Tibial nerve (tissue), 4 donors: ENCODE results near the gene HSPH1. TPM values are rescaled to one million over a fixed set of nuclear protein-coding genes. Genes with fewer than 3 reads are reported as not detected.

Source experiments
- DNase-seq, 2 donors: peaks; one replicate each; pipeline ENCODE4 v3.0.0-alpha.2; 2019; ENCODE audit warnings: low spot score in 2 of 2
- H3K27ac ChIP-seq, 4 donors: fragments of 200-600 bp; sonication (generic) in 3 of 4; one replicate each; pipeline ENCODE4 v1.5.1; 2017 to 2019; ENCODE audit warnings: mild to moderate bottlenecking in 1 of 4
- H3K27me3 ChIP-seq, 2 donors: fragments of 200-600 bp; sonication (generic) in 1 of 2; one replicate each; pipeline versions ENCODE4 v1.5.1 to v1.6.0; 2017 to 2019
- H3K36me3 ChIP-seq, 3 donors: fragments of 200-600 bp; sonication (generic); one replicate each; pipeline ENCODE4 v1.5.1; 2018 to 2019
- H3K4me1 ChIP-seq, 4 donors: fragments of 200-600 bp; sonication (generic) in 3 of 4; one replicate each; pipeline ENCODE4 v1.5.1; 2017 to 2019
- H3K4me3 ChIP-seq, 4 donors: fragments of 200-600 bp; sonication (generic) in 3 of 4; one replicate each; pipeline ENCODE4 v1.5.1; 2017 to 2019; ENCODE audit warnings: mild to moderate bottlenecking in 1 of 4, moderate library complexity in 1 of 4
- H3K9me3 ChIP-seq, 4 donors: fragments of 200-600 bp; sonication (generic) in 3 of 4; one replicate each; pipeline ENCODE4 v1.5.1; 2017 to 2019
- EP300 ChIP-seq, 2 donors: sonication (generic); formaldehyde crosslinking; IDR thresholded peaks; one replicate each; pipeline ENCODE4 v1.6.1; 2017; ENCODE audit warnings: antibody characterized with exemption in 2 of 2, mild to moderate bottlenecking in 1 of 2
- POLR2A ChIP-seq, 2 donors: fragments of 450-650 bp; IDR thresholded peaks; one replicate each; pipeline ENCODE4 v1.6.1; 2017; ENCODE audit warnings: antibody characterized with exemption in 2 of 2, mild to moderate bottlenecking in 2 of 2, moderate library complexity in 2 of 2
- WGBS, 2 donors: methylation state at CpG; one replicate each; pipeline ENCODE4 v1.1.5; 2018; 5-methylcytosine and 5-hydroxymethylcytosine counted together
- total RNA-seq, 4 donors: library from RNA; depleted of rRNA; stranded (reverse); fragments of >200 nt; gene quantifications; one replicate each; pipeline ENCODE4 v1.1.0, GENCODE V29; 2016
- TF ChIP-seq, protein P1 (sequence below), 5 experiments: fragments of 200-600 bp in 3 of 5; fragments of 450-650 bp in 2 of 5; sonication (generic) in 3 of 5; IDR thresholded peaks; one replicate each; pipeline ENCODE4 v1.5.1; 2016 to 2019; ENCODE audit warnings: antibody characterized with exemption in 5 of 5, mild to moderate bottlenecking in 3 of 5, moderate library complexity in 2 of 5

The HSPH1 gene
- total RNA-seq, 4 donors from 2014 or later: 26.2 to 41.7 (median 30.0) TPM

DNA sequence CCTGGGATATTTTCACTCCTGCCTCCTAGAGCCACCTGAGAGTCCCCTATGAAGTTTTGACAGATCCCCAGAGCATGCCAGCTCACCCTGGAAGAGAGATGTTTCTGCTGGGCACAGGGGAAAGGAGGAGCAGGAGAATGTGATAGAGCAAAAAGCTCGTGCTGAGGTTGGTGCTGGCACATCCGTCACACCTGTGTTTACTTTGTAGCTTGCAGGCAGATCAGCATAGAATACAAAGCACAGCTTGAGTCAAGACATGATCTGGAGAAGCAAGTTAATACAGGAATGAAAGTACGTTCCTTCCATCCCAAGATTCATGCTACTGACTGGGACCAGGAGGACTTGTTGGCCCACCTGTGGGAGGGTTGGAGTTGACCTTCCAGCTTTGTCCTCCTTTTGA is 46.1 kb downstream of the HSPH1 start:
- H3K4me1 ChIP-seq: no peaks in the 10 kb centered on the region
- TF ChIP-seq, protein P1, sequence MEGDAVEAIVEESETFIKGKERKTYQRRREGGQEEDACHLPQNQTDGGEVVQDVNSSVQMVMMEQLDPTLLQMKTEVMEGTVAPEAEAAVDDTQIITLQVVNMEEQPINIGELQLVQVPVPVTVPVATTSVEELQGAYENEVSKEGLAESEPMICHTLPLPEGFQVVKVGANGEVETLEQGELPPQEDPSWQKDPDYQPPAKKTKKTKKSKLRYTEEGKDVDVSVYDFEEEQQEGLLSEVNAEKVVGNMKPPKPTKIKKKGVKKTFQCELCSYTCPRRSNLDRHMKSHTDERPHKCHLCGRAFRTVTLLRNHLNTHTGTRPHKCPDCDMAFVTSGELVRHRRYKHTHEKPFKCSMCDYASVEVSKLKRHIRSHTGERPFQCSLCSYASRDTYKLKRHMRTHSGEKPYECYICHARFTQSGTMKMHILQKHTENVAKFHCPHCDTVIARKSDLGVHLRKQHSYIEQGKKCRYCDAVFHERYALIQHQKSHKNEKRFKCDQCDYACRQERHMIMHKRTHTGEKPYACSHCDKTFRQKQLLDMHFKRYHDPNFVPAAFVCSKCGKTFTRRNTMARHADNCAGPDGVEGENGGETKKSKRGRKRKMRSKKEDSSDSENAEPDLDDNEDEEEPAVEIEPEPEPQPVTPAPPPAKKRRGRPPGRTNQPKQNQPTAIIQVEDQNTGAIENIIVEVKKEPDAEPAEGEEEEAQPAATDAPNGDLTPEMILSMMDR (IDR thresholded peaks at IDR 0.05): no peak
- TF ChIP-seq EP300 (IDR thresholded peaks at IDR 0.05): no peak
- no peak for TF ChIP-seq POLR2A (IDR thresholded peaks at IDR 0.05)

DNA sequence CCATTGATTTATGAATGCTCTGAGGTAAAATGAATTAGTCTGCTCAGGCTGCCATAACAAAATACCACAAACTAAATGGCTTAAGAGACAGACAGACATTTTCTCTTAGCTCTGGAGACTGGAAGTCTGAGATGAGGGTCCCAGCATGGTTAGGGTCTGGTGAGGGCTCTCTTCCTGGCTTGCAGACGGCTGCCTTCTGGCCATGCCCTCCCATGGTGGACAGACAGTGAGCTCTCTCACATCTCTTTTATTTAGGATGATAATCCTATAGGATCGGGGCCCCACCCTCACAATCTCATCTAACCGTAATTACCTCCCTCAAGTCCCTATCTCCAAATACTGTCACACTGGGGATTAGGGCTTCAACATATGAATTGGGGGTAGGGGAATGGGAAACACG is 47.1 kb downstream of the HSPH1 start:
- 76 to 95% methylated on average over 4 of the region's 4 CpGs for WGBS, 2 donors
- Histone ChIP-seq H3K9me3 (no peaks in the 10 kb centered on the region), H3K36me3 (no peaks in the 10 kb centered on the region), H3K27ac (no peak overlapping the region), H3K27me3 (no peaks in the 10 kb centered on the region), H3K4me1 (no peaks in the 10 kb centered on the region), H3K4me3 (no peak overlapping the region)
- TF ChIP-seq EP300 (IDR thresholded peaks at IDR 0.05) (no peak), POLR2A (IDR thresholded peaks at IDR 0.05) (no peak)
- TF ChIP-seq, protein P1 (IDR thresholded peaks at IDR 0.05): no peak
- no peak for DNase-seq

More for the DNA sequence above, 46.1 kb downstream of the HSPH1 start:
- whole genome bisulfite sequencing, 2 donors: 76 to 83% methylated on average over 3 of the region's 3 CpGs
- H3K36me3 ChIP-seq: no peaks in the 10 kb centered on the region
- DNase-seq: no peak
- H3K27ac ChIP-seq: no peak overlapping the region
- no peak overlapping the region for H3K4me3 ChIP-seq
- H3K9me3 ChIP-seq: no peaks in the 10 kb centered on the region
- H3K27me3 ChIP-seq: no peaks in the 10 kb centered on the region

DNA sequence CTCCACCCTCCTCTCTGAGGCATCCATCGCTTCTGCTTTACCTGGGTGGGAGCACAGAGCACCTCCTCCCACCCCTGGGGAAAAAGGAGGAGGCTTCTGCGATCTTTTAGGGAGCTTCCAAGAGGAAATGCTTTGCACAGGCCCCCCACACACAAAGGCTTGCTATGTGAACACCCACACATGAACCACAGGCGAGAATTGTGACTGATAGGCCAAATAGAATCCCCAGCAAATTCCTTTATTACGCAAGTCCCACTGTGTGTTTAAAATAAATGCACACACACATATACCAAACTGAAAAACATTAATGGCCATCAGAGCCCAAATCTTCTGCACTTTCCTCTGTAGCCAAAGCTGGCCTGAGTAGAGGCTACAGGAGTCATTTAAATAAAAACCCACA is 50.6 kb downstream of the HSPH1 start:
- Histone ChIP-seq H3K9me3 (no peaks in the 10 kb centered on the region), H3K27me3 (no peaks in the 10 kb centered on the region), H3K36me3 (no peaks in the 10 kb centered on the region), H3K4me1 (no peaks in the 10 kb centered on the region), H3K4me3 (no peak overlapping the region), H3K27ac (no peak overlapping the region)
- WGBS, 2 donors: 50 to 60% methylated on average over 4 of the region's 4 CpGs
- no peak for DNase-seq
- TF ChIP-seq, protein P1 (IDR thresholded peaks at IDR 0.05): no peak
- TF ChIP-seq POLR2A (IDR thresholded peaks at IDR 0.05): no peak
- no peak for TF ChIP-seq EP300 (IDR thresholded peaks at IDR 0.05)

DNA sequence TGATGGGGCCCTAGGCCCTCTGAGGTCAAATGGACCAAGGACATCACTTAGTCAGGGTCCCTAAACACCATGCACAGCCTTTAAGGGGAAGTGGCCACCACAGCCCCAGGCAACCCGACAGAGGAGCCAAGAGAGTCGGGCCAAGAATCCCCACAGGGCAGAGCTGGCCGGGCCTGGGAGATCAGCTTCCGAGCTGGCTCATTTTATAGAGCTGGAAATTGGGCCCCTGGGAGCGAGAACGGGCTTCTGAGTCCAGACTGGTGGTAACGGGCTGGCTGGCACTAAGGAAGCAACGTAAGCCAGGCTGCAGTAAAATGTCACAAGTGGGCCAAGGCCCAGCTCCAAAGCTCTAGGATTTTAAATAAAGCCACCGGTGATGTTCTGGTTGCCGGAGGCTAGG is 51.1 kb downstream of the HSPH1 start:
- DNase-seq: no peak
- Histone ChIP-seq H3K4me1 (no peaks in the 10 kb centered on the region), H3K9me3 (no peaks in the 10 kb centered on the region), H3K36me3 (no peaks in the 10 kb centered on the region), H3K27ac (no peak overlapping the region), H3K4me3 (no peak overlapping the region), H3K27me3 (no peaks in the 10 kb centered on the region)
- 52 to 77% methylated on average over 10 of the region's 10 CpGs for WGBS, 2 donors
- TF ChIP-seq POLR2A (IDR thresholded peaks at IDR 0.05) (no peak), EP300 (IDR thresholded peaks at IDR 0.05) (no peak)
- TF ChIP-seq, protein P1 (IDR thresholded peaks at IDR 0.05): no peak

DNA sequence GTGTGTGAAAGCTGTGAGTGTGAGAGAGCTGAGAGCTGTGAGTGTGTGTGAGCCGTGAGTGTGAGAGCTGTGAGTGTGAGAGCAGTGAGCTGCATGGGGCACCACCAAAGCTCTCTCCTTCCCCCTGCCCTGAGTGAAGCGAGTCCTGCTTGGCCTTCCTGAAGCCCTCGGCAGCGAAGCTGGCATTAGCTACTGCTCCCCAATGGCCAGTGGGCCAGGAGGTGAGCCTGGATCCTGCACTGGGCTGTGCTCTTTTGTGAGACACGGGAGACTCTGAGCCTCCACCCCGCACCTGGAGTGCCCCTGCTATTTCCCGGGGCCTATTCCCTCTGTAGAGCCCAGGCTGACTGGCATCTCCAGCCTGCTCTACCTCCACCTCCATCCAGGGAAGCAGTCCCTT is 51.5 kb downstream of the HSPH1 start:
- Histone ChIP-seq H3K4me1 (no peaks in the 10 kb centered on the region), H3K9me3 (no peaks in the 10 kb centered on the region), H3K27me3 (no peaks in the 10 kb centered on the region), H3K27ac (no peak overlapping the region), H3K36me3 (no peaks in the 10 kb centered on the region), H3K4me3 (no peak overlapping the region)
- DNase-seq: no peak
- TF ChIP-seq, protein P1 (IDR thresholded peaks at IDR 0.05): no peak
- TF ChIP-seq EP300 (IDR thresholded peaks at IDR 0.05): no peak
- TF ChIP-seq POLR2A (IDR thresholded peaks at IDR 0.05): no peak
- 78 to 82% methylated on average over 5 to 7 of the region's 7 CpGs for WGBS, 2 donors
